ENCODE results near the gene FRA10AC1.

Gene FRA10AC1

GRCh38 chr10:93629647-93630305 is 72.6 kb downstream of the FRA10AC1 start:
- DNase-seq: no peak

- no peak for DNase-seq
Measured at GRCh38 chr10:93628858-93629257, 73.5 kb downstream of the FRA10AC1 start.

GRCh38 chr10:93622942-93623341 is 79.5 kb downstream of the FRA10AC1 start:
- DNase-seq: no peak

GRCh38 chr10:93620925-93621324 is 81.5 kb downstream of the FRA10AC1 start:
- DNase-seq: no peak
